ENCODE measurements around the gene ACTL8.

Gene ACTL8

GRCh38 chr1:17873007-17873675 is 118.0 kb downstream of the ACTL8 start:
- H3K4me3 ChIP-seq (ENCODE audit: low read depth, low read length), result no peak overlapping the region
- TF ChIP-seq, protein P1, sequence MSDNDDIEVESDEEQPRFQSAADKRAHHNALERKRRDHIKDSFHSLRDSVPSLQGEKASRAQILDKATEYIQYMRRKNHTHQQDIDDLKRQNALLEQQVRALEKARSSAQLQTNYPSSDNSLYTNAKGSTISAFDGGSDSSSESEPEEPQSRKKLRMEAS (IDR thresholded peaks at IDR 0.05; ENCODE audit: low read depth, low read length), result no peak
- TF ChIP-seq POLR2A (IDR thresholded peaks at IDR 0.05; ENCODE audit: extremely low read depth, insufficient read length) (no peak), MYC (IDR thresholded peaks at IDR 0.05; ENCODE audit: low read depth, low read length) (no peak), CTCF (IDR thresholded peaks at IDR 0.05; ENCODE audit: low read depth, low read length) (no peak)
- no peak for DNase-seq (ENCODE audit: low read depth)

- TF ChIP-seq POLR2A (IDR thresholded peaks at IDR 0.05; ENCODE audit: extremely low read depth, insufficient read length) (no peak), CTCF (IDR thresholded peaks at IDR 0.05; ENCODE audit: low read depth, low read length) (no peak), MYC (IDR thresholded peaks at IDR 0.05; ENCODE audit: low read depth, low read length) (no peak)
- TF ChIP-seq, protein P1 (IDR thresholded peaks at IDR 0.05; ENCODE audit: low read depth, low read length), result no peak
- DNase-seq (ENCODE audit: low read depth), result no peak
These were observed 119.1 kb downstream of the ACTL8 start for GRCh38 chr1:17874231-17874630.

GRCh38 chr1:17874710-17875109 is 119.6 kb downstream of the ACTL8 start:
- H3K4me3 ChIP-seq (ENCODE audit: low read depth, low read length), result no peak overlapping the region
- DNase-seq (ENCODE audit: low read depth), result no peak
- TF ChIP-seq CTCF (IDR thresholded peaks at IDR 0.05; ENCODE audit: low read depth, low read length), result no peak
- TF ChIP-seq, protein P1 (IDR thresholded peaks at IDR 0.05; ENCODE audit: low read depth, low read length), result no peak
- no peak for TF ChIP-seq MYC (IDR thresholded peaks at IDR 0.05; ENCODE audit: low read depth, low read length)
- no peak for TF ChIP-seq POLR2A (IDR thresholded peaks at IDR 0.05; ENCODE audit: extremely low read depth, insufficient read length)

More at GRCh38 chr1:17874231-17874630, 119.1 kb downstream of the ACTL8 start:
- no peak overlapping the region for H3K4me3 ChIP-seq (ENCODE audit: low read depth, low read length)

GRCh38 chr1:17875171-17875881 is 120.2 kb downstream of the ACTL8 start:
- no peak overlapping the region for H3K4me3 ChIP-seq (ENCODE audit: low read depth, low read length)
- DNase-seq (ENCODE audit: low read depth), result no peak
- TF ChIP-seq POLR2A (IDR thresholded peaks at IDR 0.05; ENCODE audit: extremely low read depth, insufficient read length) (no peak), CTCF (IDR thresholded peaks at IDR 0.05; ENCODE audit: low read depth, low read length) (no peak), MYC (IDR thresholded peaks at IDR 0.05; ENCODE audit: low read depth, low read length) (no peak)
- TF ChIP-seq, protein P1 (IDR thresholded peaks at IDR 0.05; ENCODE audit: low read depth, low read length), result no peak

DNA sequence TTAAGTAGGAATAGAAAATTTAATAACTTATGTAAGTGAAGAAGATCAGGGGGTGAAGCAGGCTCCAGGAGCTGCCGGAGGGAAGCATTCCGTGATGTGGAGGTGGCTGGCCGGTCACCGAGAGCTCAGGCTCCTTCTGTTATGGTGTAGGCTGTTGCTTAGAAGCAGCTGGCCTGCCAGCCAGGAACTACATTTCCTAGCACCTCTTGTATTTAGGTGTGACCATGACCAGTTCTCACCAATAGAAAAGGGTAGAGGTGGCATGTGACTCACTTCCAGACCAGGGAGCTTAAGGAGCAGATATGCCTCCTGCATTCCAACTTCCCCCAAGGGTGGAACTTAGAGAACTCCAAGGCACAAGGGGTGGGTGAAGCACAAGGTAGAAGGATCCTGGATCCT is 120.7 kb downstream of the ACTL8 start:
- TF ChIP-seq, protein P1 (IDR thresholded peaks at IDR 0.05; ENCODE audit: low read depth, low read length), result no peak
- TF ChIP-seq CTCF (IDR thresholded peaks at IDR 0.05; ENCODE audit: low read depth, low read length), result no peak
- no peak for TF ChIP-seq POLR2A (IDR thresholded peaks at IDR 0.05; ENCODE audit: extremely low read depth, insufficient read length)
- no peak for TF ChIP-seq MYC (IDR thresholded peaks at IDR 0.05; ENCODE audit: low read depth, low read length)
- DNase-seq (ENCODE audit: low read depth), result no peak
- H3K4me3 ChIP-seq (ENCODE audit: low read depth, low read length), result no peak overlapping the region
